Activated naive CD4-positive, alpha-beta T cell treated with anti-CD3 and anti-CD28 coated beads, Interleukin-2, amount 10 ng/mL, durations not matched to agents 7 days and 5 days (primary cell): Measurements from ENCODE around the gene ATP11C.
"Not testable (repeated sequence)": the region's sequence is repeated elsewhere in the genome, so short reads cannot be mapped to it uniquely, and the experiment has no call there.

Source experiments
- CTCF ChIA-PET: fragments of 350-600 bp; sonication (Branson Sonifier 250); formaldehyde crosslinking; loops from one replicate; lab custom pipeline; 2021; ENCODE audit warnings: antibody characterized with exemption; lab: Charles Lee
- DNase-seq: peaks from one replicate; pipeline ENCODE4 v3.0.0-alpha.2; 2020
- H3K27ac Mint-ChIP-seq: one replicate; pipeline ENCODE4 v1.8.0; 2021; ENCODE audit warnings: mild to moderate bottlenecking, moderate library complexity, mixed read lengths
- H3K27me3 Mint-ChIP-seq: one replicate; pipeline ENCODE4 v1.8.0; 2021; ENCODE audit warnings: mild to moderate bottlenecking, mixed read lengths
- H3K36me3 Mint-ChIP-seq: one replicate; pipeline ENCODE4 v1.8.0; 2021; ENCODE audit warnings: mixed read lengths
- H3K4me1 Mint-ChIP-seq: one replicate; pipeline ENCODE4 v1.8.0; 2021; ENCODE audit warnings: mixed read lengths
- H3K4me3 Mint-ChIP-seq: one replicate; pipeline ENCODE4 v1.8.0; 2021; ENCODE audit warnings: mild to moderate bottlenecking, moderate library complexity, mixed read lengths
- H3K9me3 Mint-ChIP-seq: one replicate; pipeline ENCODE4 v1.8.0; 2021; ENCODE audit warnings: mixed read lengths

Gene ATP11C

DNA sequence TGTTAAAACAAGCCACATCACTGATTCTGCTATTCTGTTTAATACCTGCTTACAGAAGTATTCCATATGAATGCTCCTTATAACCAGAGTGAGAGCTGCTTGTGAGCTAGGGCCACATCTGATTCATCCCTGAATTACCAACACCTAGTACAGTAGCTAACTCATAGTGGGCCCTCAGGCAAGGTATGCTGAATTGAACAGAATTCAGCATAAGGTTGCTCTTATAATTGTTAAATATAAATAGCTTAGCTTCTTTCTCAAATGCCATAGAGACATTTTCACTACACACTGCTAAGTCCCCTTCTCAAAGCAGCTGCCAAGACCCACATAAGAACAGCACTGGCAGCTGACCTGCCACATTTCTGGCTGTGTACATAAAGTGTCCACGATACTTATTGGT, 197.9 kb downstream of the ATP11C start:
- Mint-ChIP-seq H3K36me3 (peaks cover 15% of the 10 kb centered on the region), H3K27me3 (no peaks in the 10 kb centered on the region), H3K4me1 (peaks cover 14% of the 10 kb centered on the region)

DNA sequence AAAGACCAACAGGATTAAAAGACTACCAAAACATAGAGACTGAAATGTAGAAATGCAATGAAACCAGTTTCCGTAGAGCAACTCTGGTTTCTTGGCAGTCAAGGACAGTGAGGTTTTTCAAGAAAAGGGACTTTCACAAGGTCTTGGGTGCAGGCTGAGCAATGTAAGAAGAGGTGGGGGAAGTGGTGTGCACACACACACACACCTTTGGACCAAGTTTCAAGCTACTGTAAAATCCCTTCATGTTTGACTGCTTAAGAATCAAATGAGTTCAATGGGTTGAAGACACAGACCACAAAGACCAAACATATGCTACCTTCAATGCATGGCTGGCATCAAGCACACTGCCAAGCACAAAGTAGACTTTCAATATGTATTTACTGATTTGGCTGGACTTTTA, 207.1 kb downstream of the ATP11C start:
- no peak overlapping the region for H3K27ac Mint-ChIP-seq
- DNase-seq: no peak
- peaks cover 9% of the 10 kb centered on the region for H3K4me1 Mint-ChIP-seq
- no peak overlapping the region for H3K4me3 Mint-ChIP-seq
- H3K9me3 Mint-ChIP-seq: no peaks in the 10 kb centered on the region
- H3K27me3 Mint-ChIP-seq: no peaks in the 10 kb centered on the region
- CTCF ChIA-PET: no interaction called here
- H3K36me3 Mint-ChIP-seq: peaks cover 4% of the 10 kb centered on the region

More for the DNA sequence above, 197.9 kb downstream of the ATP11C start:
- CTCF ChIA-PET: interaction anchor here (1.1 kb wide), 1 partner anchor 25 kb away, joined by 3 read pairs; no protein-coding TSS in a partner anchor
- Mint-ChIP-seq H3K9me3 (no peaks in the 10 kb centered on the region), H3K27ac (no peak overlapping the region), H3K4me3 (no peak overlapping the region)
- no peak for DNase-seq

DNA sequence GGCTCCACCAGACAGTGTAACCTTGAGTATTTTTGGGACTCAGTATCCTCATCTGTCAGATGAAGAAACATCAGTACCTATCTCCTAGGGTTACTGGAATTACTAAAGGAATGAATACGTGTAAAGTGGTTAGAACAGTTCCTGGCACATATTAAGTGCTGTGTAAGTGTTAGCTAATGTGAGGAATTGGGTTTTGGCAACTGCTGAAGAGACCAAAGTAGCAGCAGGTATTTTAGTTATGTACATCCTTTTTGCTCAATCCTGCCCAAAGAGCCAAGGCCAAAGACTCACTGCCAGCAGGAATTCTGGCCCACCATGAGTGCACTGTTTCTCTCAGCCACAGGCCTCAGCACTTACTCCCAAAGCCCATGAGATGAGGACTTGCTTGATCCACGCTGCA, 208.2 kb downstream of the ATP11C start:
- Mint-ChIP-seq H3K9me3 (no peaks in the 10 kb centered on the region), H3K4me3 (no peak overlapping the region), H3K4me1 (peaks cover 9% of the 10 kb centered on the region), H3K27me3 (no peaks in the 10 kb centered on the region), H3K27ac (no peak overlapping the region), H3K36me3 (peaks cover 4% of the 10 kb centered on the region)
- no peak for DNase-seq
- CTCF ChIA-PET: no interaction called here

DNA sequence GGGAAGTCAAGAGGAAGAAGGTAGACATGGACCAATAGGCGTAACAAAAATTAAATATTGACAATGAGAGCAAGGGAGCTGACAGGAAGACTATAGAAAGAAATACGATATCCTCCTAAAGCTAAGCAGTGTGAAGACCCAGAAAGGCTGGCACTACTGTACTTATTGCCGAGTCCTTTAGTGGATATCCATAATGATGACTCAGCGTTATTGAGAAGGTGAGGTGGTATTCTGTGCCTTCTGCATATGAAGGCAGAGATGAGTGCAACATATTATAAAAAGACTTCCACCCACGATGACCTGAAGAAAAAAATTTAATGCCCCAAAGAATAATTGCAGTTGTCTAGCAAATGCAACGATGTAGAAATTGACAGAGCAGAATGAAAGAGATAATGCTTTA, 211.9 kb downstream of the ATP11C start:
- H3K27ac Mint-ChIP-seq: no peak overlapping the region
- no peaks in the 10 kb centered on the region for H3K27me3 Mint-ChIP-seq
- no peaks in the 10 kb centered on the region for H3K36me3 Mint-ChIP-seq
- peaks cover 8% of the 10 kb centered on the region for H3K4me1 Mint-ChIP-seq
- no peak for DNase-seq
- H3K4me3 Mint-ChIP-seq: no peak overlapping the region
- CTCF ChIA-PET: no interaction called here
- no peaks in the 10 kb centered on the region for H3K9me3 Mint-ChIP-seq

DNA sequence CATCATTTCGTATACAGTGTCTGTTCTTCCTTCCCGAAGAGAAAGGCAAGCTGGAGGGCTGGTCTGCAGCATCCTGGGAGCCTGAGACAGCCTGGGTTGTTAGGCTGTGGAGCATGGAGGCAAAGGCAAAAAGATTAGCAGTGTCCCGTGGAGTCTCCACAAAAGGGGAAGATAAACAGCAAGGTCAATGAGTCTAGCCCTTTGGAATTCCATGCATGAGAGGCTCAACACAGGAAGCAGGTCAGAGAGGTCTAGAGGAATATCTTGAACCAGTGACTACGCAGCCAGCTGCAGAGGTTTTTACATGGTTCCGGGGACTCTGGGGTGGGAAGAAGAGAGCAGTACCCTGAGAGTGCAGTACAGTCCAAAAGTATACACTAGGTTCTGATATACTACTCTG, 212.7 kb downstream of the ATP11C start:
- no peak for DNase-seq
- no peaks in the 10 kb centered on the region for H3K36me3 Mint-ChIP-seq
- CTCF ChIA-PET: no interaction called here
- H3K9me3 Mint-ChIP-seq: no peaks in the 10 kb centered on the region
- no peaks in the 10 kb centered on the region for H3K4me1 Mint-ChIP-seq
- no peaks in the 10 kb centered on the region for H3K27me3 Mint-ChIP-seq
- no peak overlapping the region for H3K4me3 Mint-ChIP-seq
- H3K27ac Mint-ChIP-seq: no peak overlapping the region

DNA sequence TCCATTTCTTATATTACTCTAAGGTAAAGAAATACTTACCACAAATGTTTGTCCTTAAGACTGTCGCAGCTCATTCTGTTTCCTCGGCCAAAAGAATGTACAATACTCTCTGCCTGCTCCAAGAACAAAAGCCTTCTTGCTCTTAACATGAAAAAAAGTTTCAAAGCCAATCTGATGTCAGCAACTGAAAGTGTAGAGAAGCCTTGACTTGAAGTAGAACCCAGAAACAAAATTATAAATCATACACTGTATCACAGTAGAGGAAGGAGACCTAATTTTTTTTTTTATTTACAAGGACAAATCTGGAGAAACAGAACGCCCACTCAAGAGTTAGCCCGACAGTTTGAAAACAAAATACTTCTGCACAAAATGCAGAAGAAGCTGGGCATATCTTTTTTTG, 224.8 kb downstream of the ATP11C start, which contains the start of gene MCF2:
Gene MCF2 (minus strand): TSS at position 101 of the 400 bp plus-strand sequence. CDS start 56,423 bp downstream, outside the sequence.
- Mint-ChIP-seq H3K9me3 (peaks cover 2% of the 10 kb centered on the region), H3K4me1 (no peaks in the 10 kb centered on the region), H3K4me3 (no peak within 1 kb of the TSS), H3K36me3 (no peaks in the 10 kb centered on the region), H3K27me3 (no peaks in the 10 kb centered on the region), H3K27ac (no peak within 1 kb of the TSS)
- no peak for DNase-seq
- CTCF ChIA-PET: no interaction called here

DNA sequence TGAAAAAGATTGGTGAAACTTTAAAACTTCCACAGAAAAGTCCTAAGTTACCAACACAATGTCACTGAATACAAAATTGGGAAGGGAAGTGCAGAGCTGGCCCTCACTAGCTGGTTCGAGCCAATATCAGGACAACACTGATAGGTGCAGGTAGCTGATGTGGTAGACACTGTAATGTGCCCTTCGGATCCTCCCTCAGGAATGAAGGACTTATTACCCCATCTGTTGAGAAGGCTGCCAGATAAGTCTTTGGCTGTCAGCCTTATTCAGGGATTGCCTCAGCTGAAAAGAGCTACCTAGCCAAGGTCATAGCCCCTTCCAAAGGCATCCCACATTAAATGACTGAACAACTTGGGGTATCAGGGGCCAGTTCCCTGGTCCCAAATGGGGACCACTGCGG, 230.2 kb downstream of the ATP11C start:
- Mint-ChIP-seq H3K27me3 (no peaks in the 10 kb centered on the region), H3K4me3 (no peak overlapping the region), H3K36me3 (no peaks in the 10 kb centered on the region), H3K9me3 (peaks cover 4% of the 10 kb centered on the region), H3K27ac (no peak overlapping the region), H3K4me1 (no peaks in the 10 kb centered on the region)
- DNase-seq: no peak
- CTCF ChIA-PET: no interaction called here

DNA sequence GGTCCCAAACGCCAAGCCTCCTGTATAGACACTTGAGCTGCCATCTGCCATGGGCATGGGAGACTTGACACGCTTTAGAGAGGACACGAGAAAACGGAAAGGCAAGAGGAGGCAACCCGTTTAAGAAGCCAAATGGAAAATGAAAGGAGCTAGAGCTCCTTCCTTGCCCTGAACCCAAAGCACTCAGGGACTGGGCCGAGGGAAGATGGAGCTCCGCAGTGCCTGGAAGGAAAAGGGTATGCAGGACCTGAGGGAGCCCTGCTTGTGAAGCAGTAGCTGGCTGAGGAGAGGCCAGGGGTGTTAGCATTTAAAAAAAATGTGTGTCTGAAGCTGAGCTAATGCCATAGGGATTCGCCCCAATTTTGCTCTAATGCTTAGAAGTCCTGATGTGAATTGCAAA, 239.9 kb downstream of the ATP11C start:
- CTCF ChIA-PET: no interaction called here
- no peaks in the 10 kb centered on the region for H3K36me3 Mint-ChIP-seq
- DNase-seq: no peak

DNA sequence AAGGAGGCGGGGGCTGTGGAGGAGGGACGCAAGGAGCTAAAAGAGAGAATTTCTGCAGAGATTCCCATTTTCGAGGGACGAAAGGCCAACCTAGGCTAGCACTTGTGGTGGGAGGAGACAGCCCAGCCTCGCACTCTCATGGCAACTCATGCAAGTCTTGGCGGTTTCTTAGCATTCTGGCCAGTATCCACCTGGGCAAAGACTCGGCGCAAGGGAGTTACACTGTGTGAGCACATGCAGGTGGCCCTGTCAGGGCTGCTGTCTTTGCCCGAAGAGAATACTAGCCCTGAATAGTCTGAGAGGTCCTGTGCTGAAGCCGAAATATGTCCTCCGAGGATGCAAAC, 240.4 kb downstream of the ATP11C start:
- Mint-ChIP-seq H3K27ac (no peak overlapping the region), H3K4me1 (peaks cover 7% of the 10 kb centered on the region), H3K4me3 (no peak overlapping the region), H3K27me3 (peaks cover 39% of the 10 kb centered on the region), H3K36me3 (no peaks in the 10 kb centered on the region), H3K9me3 (no peaks in the 10 kb centered on the region)
- DNase-seq: no peak
- CTCF ChIA-PET: no interaction called here

More for the DNA sequence above, 239.9 kb downstream of the ATP11C start:
- no peak overlapping the region for H3K4me3 Mint-ChIP-seq
- H3K4me1 Mint-ChIP-seq: peaks cover 7% of the 10 kb centered on the region
- peaks cover 39% of the 10 kb centered on the region for H3K27me3 Mint-ChIP-seq
- H3K27ac Mint-ChIP-seq: no peak overlapping the region
- H3K9me3 Mint-ChIP-seq: no peaks in the 10 kb centered on the region

DNA sequence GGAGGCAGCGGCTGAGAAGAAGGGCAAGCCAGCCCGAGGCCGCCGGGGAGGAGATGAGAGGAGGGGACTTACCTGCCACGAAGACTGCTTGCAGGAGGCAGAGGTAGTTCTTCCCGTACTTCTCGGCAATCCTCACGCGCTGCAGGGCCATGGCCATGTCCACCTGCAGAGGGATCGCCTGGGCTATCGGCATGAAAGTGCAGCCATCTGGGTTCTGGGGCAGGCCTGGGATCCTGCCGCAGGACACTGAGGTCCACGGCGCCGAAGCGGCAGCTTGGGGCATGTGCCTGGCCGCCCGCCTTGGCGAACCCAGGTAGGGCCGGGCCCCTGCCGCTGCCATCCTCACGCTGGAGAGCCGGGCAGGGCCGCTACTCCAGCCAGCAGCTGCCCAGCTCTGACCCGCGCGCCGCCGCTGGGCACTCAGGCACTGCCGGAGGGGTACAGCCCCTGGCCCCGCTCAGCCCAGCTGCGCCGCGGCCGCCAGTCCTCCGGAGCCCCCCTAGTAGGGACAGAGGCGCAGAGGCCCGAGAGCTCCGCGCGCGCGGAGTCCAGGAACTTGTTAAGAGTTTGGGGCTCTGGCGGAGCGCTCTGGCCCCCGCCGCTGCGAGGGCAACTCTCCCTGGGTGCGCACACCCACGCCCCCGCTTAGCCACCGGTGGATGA, 240.9 kb downstream of the ATP11C start:
- peaks cover 41% of the 10 kb centered on the region for H3K27me3 Mint-ChIP-seq
- no peaks in the 10 kb centered on the region for H3K9me3 Mint-ChIP-seq
- H3K27ac Mint-ChIP-seq: no peak overlapping the region
- peak; percentile 19 for DNase-seq
- no peak overlapping the region for H3K4me3 Mint-ChIP-seq
- CTCF ChIA-PET: no interaction called here
- no peaks in the 10 kb centered on the region for H3K36me3 Mint-ChIP-seq
- peaks cover 7% of the 10 kb centered on the region for H3K4me1 Mint-ChIP-seq

DNA sequence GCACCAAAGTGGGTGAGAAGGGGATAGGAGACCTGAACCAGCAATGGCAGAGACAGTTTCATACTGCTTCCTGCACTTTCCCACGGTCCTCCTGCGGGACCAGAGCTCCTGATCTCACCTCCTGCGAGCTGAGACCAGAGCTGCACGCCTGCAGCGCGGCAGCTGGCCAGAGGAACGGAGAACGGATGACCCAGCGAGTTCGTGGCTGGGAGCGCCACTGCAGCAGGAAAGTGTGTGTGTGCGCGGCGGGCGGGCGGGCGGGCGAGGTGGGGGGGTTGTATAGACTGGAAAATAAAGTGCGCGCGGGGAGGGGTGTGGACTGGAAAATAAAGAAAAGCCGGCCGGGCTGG, 241.4 kb downstream of the ATP11C start:
- peaks cover 43% of the 10 kb centered on the region for H3K27me3 Mint-ChIP-seq
- no peak for DNase-seq
- no peak overlapping the region for H3K27ac Mint-ChIP-seq
- peaks cover 7% of the 10 kb centered on the region for H3K4me1 Mint-ChIP-seq
- H3K36me3 Mint-ChIP-seq: no peaks in the 10 kb centered on the region
- H3K4me3 Mint-ChIP-seq: peak overlapping the region; percentile 49
- CTCF ChIA-PET: no interaction called here
- no peaks in the 10 kb centered on the region for H3K9me3 Mint-ChIP-seq

DNA sequence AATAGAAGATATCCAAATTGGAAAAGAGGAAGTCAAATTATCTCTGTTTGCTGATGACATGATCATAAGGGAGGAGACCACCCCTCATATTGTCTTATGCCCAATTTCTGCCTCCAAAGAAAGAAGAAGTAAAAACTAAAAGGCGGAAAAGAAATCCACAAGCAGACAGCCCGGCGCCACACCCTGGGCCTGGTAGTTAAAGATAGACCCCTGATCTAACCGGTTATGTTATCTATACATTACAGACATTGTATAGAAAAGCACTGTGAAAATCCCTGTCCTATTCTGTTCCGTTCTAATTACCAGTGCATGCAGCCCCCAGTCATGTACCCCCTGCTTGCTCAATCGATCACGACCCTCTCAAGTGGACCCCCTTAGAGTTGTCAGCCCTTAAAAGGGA, 247.7 kb downstream of the ATP11C start:
- H3K9me3 Mint-ChIP-seq, H3K36me3 Mint-ChIP-seq, CTCF ChIA-PET, DNase-seq, H3K4me3 Mint-ChIP-seq, H3K27ac Mint-ChIP-seq, H3K4me1 Mint-ChIP-seq: not testable (repeated sequence)
- peaks cover 14% of the 10 kb centered on the region for H3K27me3 Mint-ChIP-seq

DNA sequence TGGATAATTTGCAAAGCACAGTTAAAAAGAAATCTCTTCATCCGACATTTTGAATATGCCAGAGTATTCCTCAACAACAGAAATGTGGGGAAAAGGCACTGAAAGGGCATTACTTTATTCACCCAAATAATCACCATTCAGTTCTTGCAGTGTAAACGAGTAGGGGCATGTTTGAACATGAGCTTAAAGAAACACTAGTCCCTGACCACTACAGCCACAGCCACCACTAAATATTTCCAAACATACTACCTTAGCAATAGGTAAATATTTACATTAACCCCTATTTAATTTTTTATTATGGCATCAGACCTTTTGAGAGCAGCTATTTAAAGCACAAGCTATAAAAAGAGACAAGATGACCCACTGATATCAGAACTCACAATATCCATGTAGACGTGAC, 252.5 kb downstream of the ATP11C start:
- Mint-ChIP-seq H3K36me3 (no peaks in the 10 kb centered on the region), H3K4me1 (no peaks in the 10 kb centered on the region), H3K27me3 (no peaks in the 10 kb centered on the region), H3K4me3 (no peak overlapping the region), H3K27ac (no peak overlapping the region), H3K9me3 (peaks cover 2% of the 10 kb centered on the region)
- CTCF ChIA-PET: no interaction called here
- DNase-seq: no peak
